Colonic mucosa (tissue), 4 donors: ENCODE results near the gene TFR2. TPM values are rescaled to one million over a fixed set of nuclear protein-coding genes. Genes with fewer than 3 reads are reported as not detected.
A peak's percentile ranks its signal among the peaks of the same experiment; 100 is the strongest.

Experiments used
- DNase-seq: peaks from one replicate; pipeline ENCODE4 v3.0.0-alpha.2; 2020
- H3K27ac ChIP-seq: fragments of 200-600 bp; one replicate; pipeline ENCODE4 v1.8.0; 2021
- H3K27me3 ChIP-seq: fragments of 200-600 bp; one replicate; pipeline ENCODE4 v1.8.0; 2021
- H3K36me3 ChIP-seq: fragments of 200-600 bp; one replicate; pipeline ENCODE4 v1.8.0; 2021
- H3K4me1 ChIP-seq: fragments of 200-600 bp; one replicate; pipeline ENCODE4 v1.8.0; 2021; ENCODE audit warnings: mild to moderate bottlenecking
- H3K4me3 ChIP-seq: fragments of 200-600 bp; one replicate; pipeline ENCODE4 v1.8.0; 2021
- H3K9ac ChIP-seq, 2 donors: one replicate each; pipeline ENCODE4 v1.7.0; 2013; ENCODE audit warnings: control low read depth in 2 of 2, low read depth in 2 of 2, low read length in 2 of 2
- H3K9me3 ChIP-seq: fragments of 200-600 bp; one replicate; pipeline ENCODE4 v1.8.0; 2021
- CTCF ChIP-seq: fragments of 200-600 bp; IDR thresholded peaks from one replicate; pipeline ENCODE4 v1.8.0; 2022; ENCODE audit warnings: antibody characterized with exemption, mild to moderate bottlenecking
- intact Hi-C: fragments of 100-400 bp; cut with DNase I; formaldehyde crosslinking; loops from one replicate; pipeline ENCODE4 v1.14.1; 2022
- total RNA-seq, 2 donors: library from RNA; stranded (reverse); fragmentation: NEBNext Ultra II Directional in 1 of 2; extraction: Animal tissue kit (Norgen Biotek cat#: 25700) in 1 of 2; gene quantifications; one replicate each; pipeline ENCODE4 v1.2.1, GENCODE V29; 2021
- donor health status: healthy.
- donor health status: DM: no; HTN: no; CAD: no.
- donor health status: DM: no; HTN: no; CAD: no.

The TFR2 gene
- total RNA-seq, 2 donors from 2014 or later = 1.8 to 2.3 TPM

DNA sequence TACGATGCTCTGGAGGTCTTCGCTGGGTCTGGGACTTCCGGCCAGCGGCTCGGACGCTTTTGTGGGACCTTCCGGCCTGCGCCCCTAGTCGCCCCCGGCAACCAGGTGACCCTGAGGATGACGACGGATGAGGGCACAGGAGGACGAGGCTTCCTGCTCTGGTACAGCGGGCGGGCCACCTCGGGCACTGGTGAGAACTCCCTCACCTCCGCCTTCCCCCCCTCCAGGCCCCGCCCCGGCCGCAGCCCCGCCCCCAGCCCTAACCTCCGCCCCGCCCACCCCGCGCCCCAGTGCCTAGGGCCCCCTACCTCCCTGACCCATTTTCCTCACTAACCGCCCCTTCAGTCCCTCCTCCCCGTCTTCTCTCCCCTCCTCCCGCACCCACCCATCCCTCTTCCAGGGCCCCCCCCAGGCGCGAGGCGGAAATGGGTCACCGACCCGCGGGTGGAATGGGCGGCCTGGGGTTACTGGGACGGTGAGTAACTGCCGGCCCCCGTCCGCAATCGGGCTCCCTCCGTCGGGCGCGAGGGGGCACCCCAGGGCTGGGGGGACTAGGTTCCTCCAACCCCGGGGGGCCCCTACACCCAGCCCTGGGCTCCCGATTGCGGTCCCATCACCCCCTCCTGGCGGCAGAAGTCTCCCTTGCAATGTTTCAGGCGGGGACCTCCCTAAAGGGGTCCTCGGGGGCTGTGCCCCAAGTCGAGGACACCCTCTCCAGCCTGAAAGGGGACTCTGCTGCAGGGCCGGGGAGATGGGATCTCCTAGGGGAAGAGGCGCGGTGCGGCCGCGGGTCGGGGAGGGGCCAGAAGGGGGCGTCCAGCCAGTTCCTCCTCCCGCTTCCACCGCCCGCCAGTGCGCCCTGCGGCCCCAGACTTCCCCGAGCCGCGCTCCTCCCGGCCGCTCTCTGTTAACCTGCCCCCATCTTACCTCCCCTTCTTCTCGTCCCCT lies 37.0 kb downstream of the TFR2 start:
- Histone ChIP-seq H3K4me3 (peak overlapping the region; percentile 83), H3K36me3 (no peaks in the 10 kb centered on the region), H3K9ac (peak overlapping the region; percentile 55 to 76), H3K27me3 (no peaks in the 10 kb centered on the region), H3K27ac (peak overlapping the region; percentile 65), H3K9me3 (no peaks in the 10 kb centered on the region), H3K4me1 (peaks cover 5% of the 10 kb centered on the region)
- intact Hi-C loops = loop anchor here (10.0 kb wide), 1 partner anchor 70 kb away; the partner anchor contains the start of gene GNB2
- DNase-seq = peak; percentile 77
- peak; percentile 32 for TF ChIP-seq CTCF

GRCh38 chr7:100603726-100604027 lies 37.7 kb downstream of the TFR2 start:
- H3K27ac ChIP-seq = peak overlapping the region; percentile 65
- peak overlapping the region; percentile 83 for H3K4me3 ChIP-seq
- peaks cover 5% of the 10 kb centered on the region for H3K4me1 ChIP-seq
- H3K36me3 ChIP-seq = no peaks in the 10 kb centered on the region
- no peak for TF ChIP-seq CTCF
- H3K9ac ChIP-seq = peak overlapping the region; percentile 53 to 55
- H3K9me3 ChIP-seq = no peaks in the 10 kb centered on the region
- peak; percentile 27 for DNase-seq
- intact Hi-C loops = loop anchor here (10.0 kb wide), 1 partner anchor 71 kb away; the partner anchor contains the start of gene GNB2
- no peaks in the 10 kb centered on the region for H3K27me3 ChIP-seq

- peak; percentile 56 for DNase-seq
- peak overlapping the region; percentile 65 for H3K27ac ChIP-seq
- H3K9ac ChIP-seq = peak overlapping the region; percentile 53 to 55
- H3K9me3 ChIP-seq = no peaks in the 10 kb centered on the region
- intact Hi-C loops = loop anchor here (10.0 kb wide), 1 partner anchor 72 kb away; the partner anchor contains the start of gene GNB2
- H3K36me3 ChIP-seq = no peaks in the 10 kb centered on the region
- no peaks in the 10 kb centered on the region for H3K27me3 ChIP-seq
- TF ChIP-seq CTCF = no peak
- peaks cover 5% of the 10 kb centered on the region for H3K4me1 ChIP-seq
- H3K4me3 ChIP-seq = peak overlapping the region; percentile 83
Observed at GRCh38 chr7:100602889-100603725, 38.2 kb downstream of the TFR2 start.

- Histone ChIP-seq H3K27me3 (no peaks in the 10 kb centered on the region), H3K4me1 (peaks cover 5% of the 10 kb centered on the region), H3K9ac (no peak overlapping the region), H3K9me3 (no peaks in the 10 kb centered on the region), H3K4me3 (no peak overlapping the region), H3K36me3 (no peaks in the 10 kb centered on the region), H3K27ac (no peak overlapping the region)
- intact Hi-C loops = loop anchor here (10.0 kb wide), 1 partner anchor 74 kb away; the partner anchor contains the start of gene GNB2
- TF ChIP-seq CTCF = no peak
- no peak for DNase-seq
Observed at GRCh38 chr7:100600730-100601038, 40.7 kb downstream of the TFR2 start.

GRCh38 chr7:100599911-100600729 lies 41.2 kb downstream of the TFR2 start:
- H3K4me1 ChIP-seq = peaks cover 3% of the 10 kb centered on the region
- no peak overlapping the region for H3K9ac ChIP-seq
- DNase-seq = no peak
- H3K4me3 ChIP-seq = no peak overlapping the region
- H3K27me3 ChIP-seq = no peaks in the 10 kb centered on the region
- no peak for TF ChIP-seq CTCF
- no peaks in the 10 kb centered on the region for H3K9me3 ChIP-seq
- H3K27ac ChIP-seq = no peak overlapping the region
- intact Hi-C loops = loop anchor here (10.0 kb wide), 1 partner anchor 75 kb away; the partner anchor contains the start of gene GNB2
- no peaks in the 10 kb centered on the region for H3K36me3 ChIP-seq
